NT2/D1 (cell line): ENCODE measurements around the gene KCNG4.

ENCODE experiments used
- DNase-seq: peaks from one replicate; pipeline ENCODE4 v3.0.0-alpha.2; 2011; ENCODE audit warnings: low read depth, low spot score
- H3K27me3 ChIP-seq: 2 replicates; pipeline ENCODE4 v1.6.0; 2011; ENCODE audit warnings: mild to moderate bottlenecking; ENCODE audit not compliant: insufficient read length, insufficient read depth
- H3K36me3 ChIP-seq: 2 replicates; pipeline ENCODE4 v1.6.1; 2011; ENCODE audit warnings: mild to moderate bottlenecking, low read length, mixed read lengths; ENCODE audit not compliant: insufficient read depth, insufficient read length
- H3K4me1 ChIP-seq: 2 replicates; pipeline ENCODE4 v1.5.1; 2011; ENCODE audit not compliant: insufficient read depth, insufficient read length
- H3K4me3 ChIP-seq: 2 replicates; pipeline ENCODE4 v1.5.1; 2011; ENCODE audit warnings: low read depth; ENCODE audit not compliant: insufficient read length
- H3K9ac ChIP-seq: 2 replicates; pipeline ENCODE4 v1.6.0; 2011; ENCODE audit warnings: low read depth; ENCODE audit not compliant: insufficient read length
- H3K9me3 ChIP-seq: 2 replicates; pipeline ENCODE4 v1.5.1; 2011; ENCODE audit warnings: mild to moderate bottlenecking, low read length; ENCODE audit not compliant: insufficient read depth
- SUZ12 ChIP-seq: IDR thresholded peaks from 2 replicates; pipeline ENCODE4 v1.6.1; 2011; ENCODE audit not compliant: insufficient read length, insufficient read depth; ENCODE audit errors: extremely low read depth
- YY1 ChIP-seq: IDR thresholded peaks from 2 replicates; pipeline ENCODE4 v1.6.1; 2011; ENCODE audit not compliant: insufficient read length, insufficient read depth
- ZNF274 ChIP-seq: IDR thresholded peaks from 2 replicates; pipeline ENCODE4 v1.6.1; 2011; ENCODE audit warnings: mild to moderate bottlenecking, low read depth, low read length

KCNG4 gene

DNA sequence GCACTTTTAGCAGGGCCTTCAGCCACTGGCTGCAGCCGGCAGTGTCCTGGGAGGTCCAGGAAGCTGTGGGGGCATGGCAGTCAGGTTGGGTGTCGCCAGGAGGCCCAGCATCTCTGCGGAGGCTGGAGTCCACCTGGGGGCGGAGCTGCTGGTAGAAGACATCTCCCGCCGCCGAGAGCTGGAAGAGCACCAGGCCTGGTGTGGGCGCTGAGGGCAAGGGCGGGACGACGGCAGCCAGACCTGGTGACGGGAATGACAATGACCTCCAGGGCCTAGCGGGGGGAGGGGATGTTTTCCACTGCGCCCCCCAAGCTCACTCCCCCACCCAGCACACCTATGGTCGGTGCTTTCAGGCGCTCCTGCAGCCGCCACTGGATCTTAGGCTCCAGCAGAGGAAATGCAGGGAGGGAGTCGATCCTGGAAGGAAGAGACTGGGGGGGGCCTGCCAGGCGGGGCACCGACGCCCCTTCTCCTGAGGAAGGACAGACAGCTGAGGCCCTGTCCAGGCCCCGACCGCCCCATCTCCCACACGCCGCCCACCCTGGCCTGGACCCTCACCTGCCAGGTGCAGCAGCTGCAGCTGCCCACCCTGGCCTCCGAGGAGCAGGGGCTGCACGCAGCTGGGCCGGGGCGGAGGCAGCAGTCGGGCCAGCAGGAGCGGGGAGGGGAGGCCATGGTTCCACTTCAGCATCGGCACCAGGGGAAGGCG is 60.0 kb downstream of the KCNG4 start:
- TF ChIP-seq SUZ12 (no peak), YY1 (no peak)
- H3K9me3 ChIP-seq, result no peaks in the 10 kb centered on the region
- H3K9ac ChIP-seq, result no peak overlapping the region
- peaks cover 24% of the 10 kb centered on the region for H3K4me1 ChIP-seq
- DNase-seq, result no peak
- H3K36me3 ChIP-seq, result peaks cover 74% of the 10 kb centered on the region
- no peak overlapping the region for H3K4me3 ChIP-seq
- H3K27me3 ChIP-seq, result no peaks in the 10 kb centered on the region

- H3K9ac ChIP-seq, result no peak overlapping the region
- H3K4me1 ChIP-seq, result peaks cover 24% of the 10 kb centered on the region
- H3K9me3 ChIP-seq, result no peaks in the 10 kb centered on the region
- H3K36me3 ChIP-seq, result peaks cover 67% of the 10 kb centered on the region
- DNase-seq, result no peak
- H3K27me3 ChIP-seq, result no peaks in the 10 kb centered on the region
- H3K4me3 ChIP-seq, result no peak overlapping the region
- TF ChIP-seq ZNF274 (no peak), SUZ12 (no peak), YY1 (no peak)
Measured at GRCh38 chr16:84178892-84179611, 60.8 kb downstream of the KCNG4 start.

DNA sequence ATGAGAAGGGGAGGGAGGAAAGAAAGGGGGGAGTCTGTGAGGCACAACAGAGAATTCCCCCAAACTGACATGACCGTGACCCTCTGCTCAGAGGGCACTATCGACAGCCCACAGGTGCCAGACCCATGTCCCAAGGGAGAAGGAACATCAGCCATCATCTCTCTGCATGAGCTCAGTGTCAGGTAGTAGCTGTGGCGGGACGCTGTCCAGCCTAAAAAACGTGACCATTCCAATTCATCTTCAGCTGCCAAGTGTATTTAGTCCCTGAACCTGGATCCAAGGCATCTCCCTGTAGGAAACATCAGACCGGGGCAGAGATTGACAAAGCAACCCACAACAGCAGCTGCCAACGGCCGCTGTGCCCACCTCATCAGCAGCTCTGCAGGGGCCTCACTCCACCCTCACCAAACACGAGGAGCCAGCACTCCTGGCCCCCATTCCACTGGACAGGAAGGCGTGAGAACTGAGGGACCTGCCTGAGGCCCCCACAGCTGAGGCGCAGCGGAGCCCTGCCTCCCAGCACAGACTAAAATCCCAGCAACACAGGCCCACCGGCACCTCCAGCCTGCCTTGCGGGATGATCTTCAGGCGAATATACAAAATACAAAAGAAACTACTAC is 61.6 kb downstream of the KCNG4 start:
- H3K4me1 ChIP-seq, result peaks cover 24% of the 10 kb centered on the region
- H3K27me3 ChIP-seq, result no peaks in the 10 kb centered on the region
- TF ChIP-seq ZNF274 (no peak), YY1 (no peak), SUZ12 (no peak)
- H3K9me3 ChIP-seq, result no peaks in the 10 kb centered on the region
- peaks cover 59% of the 10 kb centered on the region for H3K36me3 ChIP-seq
- no peak overlapping the region for H3K9ac ChIP-seq
- DNase-seq, result no peak
- no peak overlapping the region for H3K4me3 ChIP-seq

DNA sequence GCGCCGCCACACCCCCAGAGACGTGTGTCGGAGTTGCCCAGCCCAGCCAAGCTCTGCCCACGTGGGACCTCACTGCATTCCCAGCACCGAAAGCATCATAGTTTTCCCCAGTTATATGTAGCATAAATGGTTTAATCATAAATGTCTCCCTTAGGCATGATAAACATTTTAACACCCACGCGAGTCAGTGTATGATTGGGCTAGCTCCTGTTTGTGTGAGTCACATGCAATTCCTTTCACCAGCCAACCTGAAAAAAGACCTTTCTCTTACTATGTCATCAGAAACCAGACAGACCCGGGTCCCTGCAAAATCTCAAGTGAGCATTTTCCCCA is 62.1 kb downstream of the KCNG4 start:
- H3K27me3 ChIP-seq, result no peaks in the 10 kb centered on the region
- peak overlapping the region; percentile 4 for H3K9ac ChIP-seq
- DNase-seq, result no peak
- peaks cover 53% of the 10 kb centered on the region for H3K36me3 ChIP-seq
- no peak overlapping the region for H3K4me3 ChIP-seq
- TF ChIP-seq ZNF274 (no peak), SUZ12 (no peak)
- H3K4me1 ChIP-seq, result peaks cover 24% of the 10 kb centered on the region
- H3K9me3 ChIP-seq, result no peaks in the 10 kb centered on the region

- no peaks in the 10 kb centered on the region for H3K9me3 ChIP-seq
- H3K9ac ChIP-seq, result peak overlapping the region; percentile 57
- no peak for DNase-seq
- peaks cover 25% of the 10 kb centered on the region for H3K4me1 ChIP-seq
- no peaks in the 10 kb centered on the region for H3K27me3 ChIP-seq
- no peak overlapping the region for H3K4me3 ChIP-seq
- TF ChIP-seq SUZ12, result no peak
- TF ChIP-seq YY1, result no peak
- TF ChIP-seq ZNF274, result no peak
- H3K36me3 ChIP-seq, result peaks cover 41% of the 10 kb centered on the region
Measured at GRCh38 chr16:84176192-84177053, 63.4 kb downstream of the KCNG4 start.

DNA sequence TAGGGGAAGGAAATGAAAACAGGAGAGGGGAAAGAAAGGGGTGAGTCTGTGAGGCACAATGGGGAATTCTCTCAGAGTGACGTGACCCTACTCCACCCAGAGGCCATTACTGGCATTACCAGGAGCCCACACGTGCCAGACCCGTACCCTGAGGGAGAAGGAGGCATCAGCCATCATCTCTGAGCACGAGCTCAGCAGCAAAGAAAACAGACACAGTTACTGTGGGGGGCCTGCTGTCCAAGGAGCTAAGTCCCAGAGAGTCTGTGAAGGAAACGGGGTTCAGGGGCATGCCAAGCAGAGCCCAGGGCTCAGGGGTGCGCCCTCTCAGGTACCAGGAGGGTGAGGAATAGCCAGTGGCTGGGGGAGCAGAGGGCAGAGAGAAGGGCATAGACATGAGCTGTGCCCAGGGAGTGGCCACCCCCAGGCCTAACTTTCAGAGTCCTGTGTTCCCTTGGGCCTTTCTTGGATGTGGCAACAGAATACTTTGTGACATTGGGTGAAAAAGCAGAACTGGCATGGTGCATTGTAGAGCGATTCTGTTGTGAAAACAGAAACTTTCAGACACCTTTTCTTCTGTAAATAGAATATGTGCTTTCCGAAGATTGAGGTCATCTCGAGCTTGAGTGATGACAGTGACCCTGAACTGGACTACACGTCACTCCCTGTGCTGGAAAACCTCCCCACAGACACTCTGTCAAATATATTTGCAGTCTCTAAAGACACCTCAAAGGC is 64.3 kb downstream of the KCNG4 start:
- H3K27me3 ChIP-seq, result no peaks in the 10 kb centered on the region
- DNase-seq, result peak; percentile 43
- peaks cover 32% of the 10 kb centered on the region for H3K36me3 ChIP-seq
- no peaks in the 10 kb centered on the region for H3K9me3 ChIP-seq
- peak overlapping the region; percentile 62 for H3K9ac ChIP-seq
- H3K4me1 ChIP-seq, result peaks cover 26% of the 10 kb centered on the region
- H3K4me3 ChIP-seq, result no peak overlapping the region
- no peak for TF ChIP-seq ZNF274
- no peak for TF ChIP-seq YY1
- TF ChIP-seq SUZ12, result no peak
